PFSK-1 (cell line): ENCODE results near the gene GPBP1.

Experiments used
- FOXP2 ChIP-seq: optimal IDR thresholded peaks from 2 replicates; pipeline ENCODE3; 2011; ENCODE audit warnings: borderline replicate concordance, control low read depth, inconsistent platforms; ENCODE audit not compliant: insufficient read depth; ENCODE audit errors: extremely low read length, extremely low read depth
- POLR2AphosphoS5 ChIP-seq: IDR thresholded peaks from 2 replicates; pipeline ENCODE4 v1.6.1; 2012; ENCODE audit warnings: low read depth, mild to moderate bottlenecking, control low read depth, low read length, moderate library complexity
- REST ChIP-seq, 2 experiments: IDR thresholded peaks; 2 replicates each; pipeline versions ENCODE4 v1.6.1 to v1.8.0; 2011 to 2012; ENCODE audit warnings: low read depth in 2 of 2, low read length in 2 of 2, control low read depth in 1 of 2, inconsistent platforms in 1 of 2, mild to moderate bottlenecking in 1 of 2, moderate library complexity in 1 of 2; ENCODE audit not compliant: insufficient read depth in 1 of 2
- SIN3A ChIP-seq: IDR thresholded peaks from 2 replicates; pipeline ENCODE4 v1.6.1; 2012; ENCODE audit warnings: mild to moderate bottlenecking, low read length, moderate library complexity, borderline replicate concordance; ENCODE audit not compliant: insufficient read depth
- TAF1 ChIP-seq: IDR thresholded peaks from 2 replicates; pipeline ENCODE4 v1.6.1; 2012; ENCODE audit warnings: low read length, control low read depth, borderline replicate concordance; ENCODE audit not compliant: insufficient read depth

Gene GPBP1

DNA sequence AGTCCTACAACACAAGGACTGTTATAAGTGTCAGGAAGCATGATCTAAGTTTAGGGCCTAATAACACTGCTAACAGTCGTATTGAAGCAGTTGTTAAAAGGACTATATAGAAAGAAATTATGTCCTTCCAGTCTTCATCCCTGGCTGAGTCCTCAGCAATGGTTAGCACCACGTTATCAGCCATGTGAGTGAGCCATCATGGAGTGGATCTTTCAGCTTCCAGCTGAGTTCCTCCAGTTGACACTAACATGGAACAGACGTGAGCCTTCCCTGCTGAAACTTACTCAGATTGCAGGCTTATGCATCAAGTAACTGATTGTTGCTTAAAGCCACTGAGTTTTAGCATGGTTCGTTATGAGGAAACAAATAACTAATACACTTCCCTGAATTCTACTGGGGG lies 21.5 kb upstream of the GPBP1 start:
- TF ChIP-seq TAF1: no peak
- TF ChIP-seq SIN3A: no peak
- no peak for TF ChIP-seq FOXP2
- TF ChIP-seq POLR2AphosphoS5: no peak
- TF ChIP-seq REST (IDR thresholded peaks at IDR 0.05; ENCODE audit: insufficient read depth in 1 of 2, low read depth in 2 of 2, low read length in 2 of 2): no peak

DNA sequence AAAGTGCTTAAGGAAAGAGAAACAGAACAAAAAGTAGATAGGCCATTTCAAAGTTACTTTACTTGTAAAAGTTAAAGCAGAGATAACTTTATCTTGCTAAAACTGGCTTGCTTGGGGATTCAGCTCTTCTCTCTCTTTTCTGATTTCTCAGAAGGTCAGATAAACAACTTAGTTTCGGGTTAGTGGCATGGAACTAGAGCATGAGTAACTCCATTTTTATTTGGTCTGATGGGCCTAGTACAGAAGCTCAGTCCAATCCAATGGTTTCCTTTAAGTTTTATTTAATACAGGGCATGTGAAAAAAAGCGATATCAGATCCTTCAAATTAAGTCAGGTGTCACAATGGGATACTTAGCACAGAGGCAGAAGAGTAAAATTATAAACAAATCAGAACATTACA lies 18.8 kb upstream of the GPBP1 start:
- no peak for TF ChIP-seq REST (IDR thresholded peaks at IDR 0.05; ENCODE audit: insufficient read depth in 1 of 2, low read depth in 2 of 2, low read length in 2 of 2)
- TF ChIP-seq TAF1: no peak
- no peak for TF ChIP-seq FOXP2
- TF ChIP-seq POLR2AphosphoS5: no peak
- TF ChIP-seq SIN3A: no peak

- TF ChIP-seq SIN3A: no peak
- no peak for TF ChIP-seq POLR2AphosphoS5
- TF ChIP-seq FOXP2: no peak
- TF ChIP-seq REST (IDR thresholded peaks at IDR 0.05; ENCODE audit: insufficient read depth in 1 of 2, low read depth in 2 of 2, low read length in 2 of 2): no peak
- TF ChIP-seq TAF1: no peak
Observed at GRCh38 chr5:57157131-57157530, 16.7 kb upstream of the GPBP1 start.

GRCh38 chr5:57157666-57158065 lies 16.2 kb upstream of the GPBP1 start:
- TF ChIP-seq TAF1 (no peak), FOXP2 (no peak), REST (IDR thresholded peaks at IDR 0.05; ENCODE audit: insufficient read depth in 1 of 2, low read depth in 2 of 2, low read length in 2 of 2) (no peak)

- TF ChIP-seq REST (IDR thresholded peaks at IDR 0.05; ENCODE audit: insufficient read depth in 1 of 2, low read depth in 2 of 2, low read length in 2 of 2) (no peak), FOXP2 (no peak), SIN3A (no peak), POLR2AphosphoS5 (no peak), TAF1 (no peak)
Observed at GRCh38 chr5:57163553-57164006, 10.3 kb upstream of the GPBP1 start.
